Measurements from ENCODE around the gene BSDC1. TPM values are rescaled to one million over a fixed set of nuclear protein-coding genes. Genes with fewer than 3 reads are reported as not detected.
"Not testable (repeated sequence)": the region's sequence is repeated elsewhere in the genome, so short reads cannot be mapped to it uniquely, and the experiment has no call there.

The BSDC1 gene
- total RNA-seq, 2 experiments from 2014 or later = 37.3 to 38.5 TPM

- POLR2A ChIA-PET = interaction anchor here (0.6 kb wide), 2 partner anchors 115 to 148 kb away, joined by 3 to 4 read pairs; no protein-coding TSS in a partner anchor
- ATAC-seq (no peak), DNase-seq (no peak)
- H3K4me1 Mint-ChIP-seq (ENCODE audit: low read depth) = peaks cover 8% of the 10 kb centered on the region
- H3K36me3 Mint-ChIP-seq (ENCODE audit: low read depth) = peaks cover 25% of the 10 kb centered on the region
- CTCF ChIA-PET = no interaction called here
- no peaks in the 10 kb centered on the region for H3K27me3 Mint-ChIP-seq (ENCODE audit: low read depth)
- no peak overlapping the region for H3K4me3 Mint-ChIP-seq
- H3K9me3 Mint-ChIP-seq (ENCODE audit: insufficient read depth) = no peaks in the 10 kb centered on the region
- no peak overlapping the region for H3K27ac Mint-ChIP-seq
Measured at GRCh38 chr1:32365445-32365844, 28.8 kb downstream of the BSDC1 start.

GRCh38 chr1:32364836-32365235 lies 29.4 kb downstream of the BSDC1 start:
- Mint-ChIP-seq H3K4me3 (no peak overlapping the region), H3K9me3 (ENCODE audit: insufficient read depth) (no peaks in the 10 kb centered on the region), H3K4me1 (ENCODE audit: low read depth) (peaks cover 14% of the 10 kb centered on the region), H3K27me3 (ENCODE audit: low read depth) (no peaks in the 10 kb centered on the region), H3K36me3 (ENCODE audit: low read depth) (peaks cover 26% of the 10 kb centered on the region), H3K27ac (no peak overlapping the region)
- ATAC-seq (no peak), DNase-seq (no peak)
- CTCF ChIA-PET = no interaction called here
- POLR2A ChIA-PET = interaction anchor here (0.6 kb wide), 1 partner anchor 147 kb away, joined by 3 read pairs; no protein-coding TSS in a partner anchor

- ATAC-seq (no peak), DNase-seq (no peak)
- Mint-ChIP-seq H3K9me3 (ENCODE audit: insufficient read depth) (no peaks in the 10 kb centered on the region), H3K4me3 (no peak overlapping the region), H3K4me1 (ENCODE audit: low read depth) (peaks cover 21% of the 10 kb centered on the region), H3K27ac (no peak overlapping the region), H3K36me3 (ENCODE audit: low read depth) (peaks cover 24% of the 10 kb centered on the region), H3K27me3 (ENCODE audit: low read depth) (no peaks in the 10 kb centered on the region)
- ChIA-PET CTCF (no interaction called here), POLR2A (no interaction called here)
Measured at GRCh38 chr1:32363713-32364112, 30.5 kb downstream of the BSDC1 start.

GRCh38 chr1:32362474-32363313 lies 31.5 kb downstream of the BSDC1 start, which contains the start of the genes FAM229A and TSSK3:
TSS of gene FAM229A (minus strand) at chr1:32362485. CDS start at chr1:32362091, 394 bp downstream.
TSS of gene TSSK3 (plus strand) at chr1:32362539. CDS start at chr1:32362702, 163 bp downstream.
- H3K4me1 Mint-ChIP-seq (ENCODE audit: low read depth) = peaks cover 21% of the 10 kb centered on the region
- DNase-seq = no peak
- no peak for ATAC-seq
- no peak within 1 kb of the TSS for H3K27ac Mint-ChIP-seq
- H3K9me3 Mint-ChIP-seq (ENCODE audit: insufficient read depth) = no peaks in the 10 kb centered on the region
- CTCF ChIA-PET = interaction anchor here (0.9 to 1.0 kb wide), 2 partner anchors 12 to 114 kb away, joined by 3 to 4 read pairs; no protein-coding TSS in a partner anchor
- H3K27me3 Mint-ChIP-seq (ENCODE audit: low read depth) = no peaks in the 10 kb centered on the region
- peaks cover 24% of the 10 kb centered on the region for H3K36me3 Mint-ChIP-seq (ENCODE audit: low read depth)
- no peak within 1 kb of the TSS for H3K4me3 Mint-ChIP-seq
- POLR2A ChIA-PET = interaction anchor here (1.0 kb wide), 1 partner anchor 10 kb away, joined by 3 read pairs; no protein-coding TSS in a partner anchor

GRCh38 chr1:32361674-32362473 lies 32.4 kb downstream of the BSDC1 start:
- ChIA-PET POLR2A (interaction anchor here (1.0 kb wide), 1 partner anchor 9 kb away, joined by 3 read pairs; no protein-coding TSS in a partner anchor), CTCF (interaction anchor here (1.0 kb wide), 1 partner anchor 11 kb away, joined by 3 read pairs; no protein-coding TSS in a partner anchor)
- H3K36me3 Mint-ChIP-seq (ENCODE audit: low read depth) = peaks cover 21% of the 10 kb centered on the region
- DNase-seq (no peak), ATAC-seq (peak; percentile 43)
- no peak overlapping the region for H3K4me3 Mint-ChIP-seq
- H3K9me3 Mint-ChIP-seq (ENCODE audit: insufficient read depth) = no peaks in the 10 kb centered on the region
- H3K27ac Mint-ChIP-seq = no peak overlapping the region
- H3K4me1 Mint-ChIP-seq (ENCODE audit: low read depth) = peaks cover 20% of the 10 kb centered on the region
- no peaks in the 10 kb centered on the region for H3K27me3 Mint-ChIP-seq (ENCODE audit: low read depth)

GRCh38 chr1:32361308-32361673 lies 33.0 kb downstream of the BSDC1 start:
- ChIA-PET CTCF (interaction anchor here (1.0 kb wide), 1 partner anchor 11 kb away, joined by 3 read pairs; no protein-coding TSS in a partner anchor), POLR2A (interaction anchor here (0.9 kb wide), 1 partner anchor 25 kb away, joined by 3 read pairs; the partner anchor contains the start of gene MARCKSL1)
- no peak for ATAC-seq
- Mint-ChIP-seq H3K27ac (no peak overlapping the region), H3K4me1 (ENCODE audit: low read depth) (peaks cover 20% of the 10 kb centered on the region), H3K9me3 (ENCODE audit: insufficient read depth) (no peaks in the 10 kb centered on the region), H3K4me3 (no peak overlapping the region), H3K36me3 (ENCODE audit: low read depth) (peaks cover 21% of the 10 kb centered on the region), H3K27me3 (ENCODE audit: low read depth) (peaks cover 2% of the 10 kb centered on the region)
- DNase-seq = no peak

- no peak overlapping the region for H3K4me3 Mint-ChIP-seq
- H3K27ac Mint-ChIP-seq = no peak overlapping the region
- CTCF ChIA-PET = interaction anchor here (0.8 kb wide), 1 partner anchor 14 kb away, joined by 3 read pairs; no protein-coding TSS in a partner anchor
- no peak for ATAC-seq
- peaks cover 2% of the 10 kb centered on the region for H3K27me3 Mint-ChIP-seq (ENCODE audit: low read depth)
- H3K36me3 Mint-ChIP-seq (ENCODE audit: low read depth) = peaks cover 10% of the 10 kb centered on the region
- no peak for DNase-seq
- POLR2A ChIA-PET = interaction anchor here (1.0 kb wide), 1 partner anchor 107 kb away, joined by 4 read pairs; the partner anchor contains the start of gene LCK
- H3K4me1 Mint-ChIP-seq (ENCODE audit: low read depth) = peaks cover 27% of the 10 kb centered on the region
- no peaks in the 10 kb centered on the region for H3K9me3 Mint-ChIP-seq (ENCODE audit: insufficient read depth)
Measured at GRCh38 chr1:32358435-32358834, 35.8 kb downstream of the BSDC1 start.

- Mint-ChIP-seq H3K4me3 (no peak overlapping the region), H3K27ac (no peak overlapping the region), H3K4me1 (ENCODE audit: low read depth) (peaks cover 34% of the 10 kb centered on the region), H3K9me3 (ENCODE audit: insufficient read depth) (no peaks in the 10 kb centered on the region), H3K27me3 (ENCODE audit: low read depth) (peaks cover 2% of the 10 kb centered on the region), H3K36me3 (ENCODE audit: low read depth) (peaks cover 6% of the 10 kb centered on the region)
- CTCF ChIA-PET = no interaction called here
- POLR2A ChIA-PET = no interaction called here
- DNase-seq (no peak), ATAC-seq (no peak)
Measured at GRCh38 chr1:32357614-32358013, 36.6 kb downstream of the BSDC1 start.

GRCh38 chr1:32356478-32356877 lies 37.8 kb downstream of the BSDC1 start:
- no peak for DNase-seq
- CTCF ChIA-PET = no interaction called here
- Mint-ChIP-seq H3K4me3 (no peak overlapping the region), H3K27ac (no peak overlapping the region), H3K9me3 (ENCODE audit: insufficient read depth) (no peaks in the 10 kb centered on the region), H3K36me3 (ENCODE audit: low read depth) (peaks cover 6% of the 10 kb centered on the region), H3K4me1 (ENCODE audit: low read depth) (peaks cover 37% of the 10 kb centered on the region), H3K27me3 (ENCODE audit: low read depth) (peaks cover 2% of the 10 kb centered on the region)
- POLR2A ChIA-PET = no interaction called here
- no peak for ATAC-seq

GRCh38 chr1:32355778-32356177 lies 38.5 kb downstream of the BSDC1 start:
- H3K9me3 Mint-ChIP-seq (ENCODE audit: insufficient read depth); DNase-seq; H3K4me3 Mint-ChIP-seq; POLR2A ChIA-PET; CTCF ChIA-PET; H3K36me3 Mint-ChIP-seq (ENCODE audit: low read depth); H3K27ac Mint-ChIP-seq; ATAC-seq; H3K27me3 Mint-ChIP-seq (ENCODE audit: low read depth): not testable (repeated sequence)
- H3K4me1 Mint-ChIP-seq (ENCODE audit: low read depth) = peaks cover 39% of the 10 kb centered on the region

GRCh38 chr1:32353886-32354570 lies 40.2 kb downstream of the BSDC1 start:
- peak overlapping the region; percentile 23 for H3K27ac Mint-ChIP-seq
- no peak for ATAC-seq
- DNase-seq = no peak

More at GRCh38 chr1:32353886-32354570, 40.2 kb downstream of the BSDC1 start:
- H3K4me1 Mint-ChIP-seq (ENCODE audit: low read depth) = peaks cover 38% of the 10 kb centered on the region
- H3K9me3 Mint-ChIP-seq (ENCODE audit: insufficient read depth) = no peaks in the 10 kb centered on the region
- ChIA-PET CTCF (interaction anchor here (2.1 to 3.6 kb wide), 2 partner anchors 13 to 19 kb away, joined by 5 to 8 read pairs; no protein-coding TSS in a partner anchor), POLR2A (interaction anchor here (1.2 kb wide), 1 partner anchor 17 kb away, joined by 4 read pairs; the partner anchor contains the start of gene MARCKSL1)
- H3K36me3 Mint-ChIP-seq (ENCODE audit: low read depth) = no peaks in the 10 kb centered on the region
- H3K27me3 Mint-ChIP-seq (ENCODE audit: low read depth) = peaks cover 2% of the 10 kb centered on the region
- no peak overlapping the region for H3K4me3 Mint-ChIP-seq
